Upper lobe of left lung (tissue), 6 donors: Measurements from ENCODE around the gene POLG2. TPM values are rescaled to one million over a fixed set of nuclear protein-coding genes. Genes with fewer than 3 reads are reported as not detected.

Experiments used
- ATAC-seq, 2 donors: fragments of 200-7000 bp; cut with Tn5 transposase; one replicate each; pipeline ENCODE4 v1.9.1; 2022; ENCODE audit warnings: mild to moderate bottlenecking in 2 of 2, moderate library complexity in 2 of 2; ENCODE audit not compliant: low FRiP score in 2 of 2
- DNase-seq, 2 donors: peaks; one replicate each; pipeline ENCODE4 v3.0.0-alpha.2; 2019 to 2020
- H3K27ac ChIP-seq, 4 donors: fragments of 200-600 bp; sonication (generic); one replicate each; pipeline ENCODE4 v1.5.1; 2016 to 2019
- H3K27me3 ChIP-seq, 4 donors: fragments of 200-600 bp; sonication (generic); one replicate each; pipeline ENCODE4 v1.5.1; 2017 to 2019
- H3K36me3 ChIP-seq, 4 donors: fragments of 200-600 bp; sonication (generic); one replicate each; pipeline ENCODE4 v1.5.1; 2016 to 2019
- H3K4me1 ChIP-seq, 4 donors: fragments of 200-600 bp; sonication (generic); one replicate each; pipeline ENCODE4 v1.5.1; 2018 to 2019
- H3K4me3 ChIP-seq, 4 donors: fragments of 200-600 bp; sonication (generic); one replicate each; pipeline ENCODE4 v1.5.1; 2017 to 2019; ENCODE audit warnings: mild to moderate bottlenecking in 2 of 4, moderate library complexity in 1 of 4
- H3K9me3 ChIP-seq, 4 donors: fragments of 200-600 bp; sonication (generic); one replicate each; pipeline ENCODE4 v1.5.1; 2018 to 2019
- CTCF ChIP-seq, 6 experiments: fragments of 450-650 bp in 4 of 6; fragments of 200-600 bp in 2 of 6; sonication (generic) in 2 of 6; IDR thresholded peaks; one replicate each; pipeline ENCODE4 v1.5.1; 2016 to 2019; ENCODE audit warnings: antibody characterized with exemption in 6 of 6
- EP300 ChIP-seq, 4 donors: sonication (generic); formaldehyde crosslinking; IDR thresholded peaks; one replicate each; pipeline ENCODE4 v1.5.1; 2017; ENCODE audit warnings: antibody characterized with exemption in 4 of 4, control low read depth in 2 of 4
- POLR2A ChIP-seq, 4 donors: fragments of 450-650 bp; IDR thresholded peaks; one replicate each; pipeline ENCODE4 v1.5.1; 2016 to 2017; ENCODE audit warnings: antibody characterized with exemption in 4 of 4, mild to moderate bottlenecking in 2 of 4
- POLR2AphosphoS5 ChIP-seq, 2 donors: sonication (generic); formaldehyde crosslinking; IDR thresholded peaks; one replicate each; pipeline ENCODE4 v1.5.1; 2017; ENCODE audit warnings: antibody characterized with exemption in 2 of 2
- WGBS, 2 donors: methylation state at CpG; one replicate each; pipeline ENCODE4 v1.1.5; 2017 to 2018; 5-methylcytosine and 5-hydroxymethylcytosine counted together
- total RNA-seq, 6 donors: library from RNA; depleted of rRNA in 4 of 6; stranded (reverse); fragments of >200 nt in 4 of 6; gene quantifications; one replicate each; pipeline versions ENCODE4 v1.1.0 to v1.2.1, GENCODE V29; 2016 to 2021
- donor health status: DM: no; HTN: no; CAD: no; lungs with moderate emphysema.
- donor health status: DM: no; HTN: yes; CAD: no; lungs with severe emphysema.

Gene POLG2
- total RNA-seq, 6 donors from 2014 or later, result 4.1 to 25.2 (median 12.6) TPM

- no peaks in the 10 kb centered on the region for H3K27me3 ChIP-seq
- WGBS, 2 donors, result 1% methylated on average over 13 of the region's 13 CpGs
- TF ChIP-seq CTCF (IDR thresholded peaks at IDR 0.05) (peak in 3 of 6 experiments; percentile 32 to 44 (median 39)), POLR2AphosphoS5 (IDR thresholded peaks at IDR 0.05) (no peak), EP300 (IDR thresholded peaks at IDR 0.05) (no peak)
- peak overlapping the region; percentile 99 to 100 (median 100) for H3K27ac ChIP-seq
- peak; percentile 31 to 49 for ATAC-seq
- peaks cover 33 to 44% (median 39%) of the 10 kb centered on the region in 4 donors for H3K4me1 ChIP-seq
- peaks cover 32 to 52% (median 47%) of the 10 kb centered on the region in 4 donors for H3K36me3 ChIP-seq
- no peaks in the 10 kb centered on the region for H3K9me3 ChIP-seq
- H3K4me3 ChIP-seq, result peak overlapping the region; percentile 66 to 95 (median 78)
- no peak for DNase-seq
Measured at GRCh38 chr17:64507413-64507782, 10.5 kb upstream of the POLG2 start.

GRCh38 chr17:64506576-64507412 is 9.9 kb upstream of the POLG2 start, which contains the start of gene CEP95:
CEP95 (plus strand) TSS chr17:64506977; CDS start chr17:64507098, 121 bp downstream.
- 0% methylated on average over 39 to 61 of the region's 77 CpGs for WGBS, 2 donors
- Histone ChIP-seq H3K27ac (peak within 1 kb of the TSS; percentile 99 to 100 (median 100)), H3K4me3 (peak within 1 kb of the TSS; percentile 66 to 95 (median 78)), H3K4me1 (peaks cover 35 to 50% (median 44%) of the 10 kb centered on the region in 4 donors), H3K36me3 (peaks cover 38 to 55% (median 50%) of the 10 kb centered on the region in 4 donors), H3K9me3 (no peaks in the 10 kb centered on the region), H3K27me3 (no peaks in the 10 kb centered on the region)
- peak; percentile 93 to 95 for DNase-seq
- TF ChIP-seq POLR2AphosphoS5 (IDR thresholded peaks at IDR 0.05), result peak; percentile 90 to 97
- TF ChIP-seq CTCF (IDR thresholded peaks at IDR 0.05), result peak in 1 of 6 experiments; percentile 25
- TF ChIP-seq EP300 (IDR thresholded peaks at IDR 0.05), result peak in 1 of 4 donors; percentile 23
- peak; percentile 64 to 87 (median 86) for TF ChIP-seq POLR2A (IDR thresholded peaks at IDR 0.05)
- ATAC-seq, result peak; percentile 88 to 93

DNA sequence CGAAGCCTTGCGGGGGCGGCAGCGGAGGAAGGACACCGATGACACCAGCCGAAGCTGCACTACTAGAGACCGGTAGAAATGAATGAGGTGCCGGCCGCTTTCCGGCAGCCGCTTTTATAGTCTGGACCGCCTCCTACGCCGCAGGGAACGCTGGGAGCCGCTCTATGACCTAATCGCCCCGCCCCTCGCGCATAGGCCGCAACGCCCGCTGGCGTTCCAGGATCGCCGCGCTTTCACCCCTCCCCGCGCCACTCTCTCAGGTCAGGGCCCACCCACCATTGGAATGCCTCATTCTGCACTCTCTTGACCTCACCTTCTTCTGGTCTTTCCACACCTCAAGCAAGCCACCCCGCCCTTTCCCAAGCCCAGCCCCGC is 9.3 kb upstream of the POLG2 start, which contains the start of gene DDX5:
Gene DDX5, minus strand, starts transcription at position 89 of the 375 bp plus-strand sequence. CDS start 170 bp downstream, outside the sequence.
- H3K4me3 ChIP-seq, result peak within 1 kb of the TSS; percentile 66 to 95 (median 78)
- no peak for TF ChIP-seq CTCF (IDR thresholded peaks at IDR 0.05)
- peak; percentile 94 to 100 (median 97) for TF ChIP-seq POLR2A (IDR thresholded peaks at IDR 0.05)
- peak in 1 of 4 donors; percentile 87 for TF ChIP-seq EP300 (IDR thresholded peaks at IDR 0.05)
- peak; percentile 99 to 100 for TF ChIP-seq POLR2AphosphoS5 (IDR thresholded peaks at IDR 0.05)
- peak; percentile 87 to 97 for ATAC-seq
- 0 to 1% methylated on average over 7 to 31 of the region's 31 CpGs for WGBS, 2 donors
- peak within 1 kb of the TSS; percentile 99 to 100 (median 100) for H3K27ac ChIP-seq
- H3K27me3 ChIP-seq, result no peaks in the 10 kb centered on the region
- peaks cover 41 to 54% (median 47%) of the 10 kb centered on the region in 4 donors for H3K4me1 ChIP-seq
- H3K9me3 ChIP-seq, result no peaks in the 10 kb centered on the region
- DNase-seq, result peak; percentile 97 to 99
- peaks cover 41 to 55% (median 50%) of the 10 kb centered on the region in 4 donors for H3K36me3 ChIP-seq

GRCh38 chr17:64505340-64506200 is 8.7 kb upstream of the POLG2 start:
- DNase-seq, result peak; percentile 91 to 96
- peaks cover 40 to 55% (median 50%) of the 10 kb centered on the region in 4 donors for H3K36me3 ChIP-seq
- 0% methylated on average over 53 to 71 of the region's 76 CpGs for WGBS, 2 donors
- H3K9me3 ChIP-seq, result no peaks in the 10 kb centered on the region
- ATAC-seq, result peak; percentile 83 to 90
- H3K4me1 ChIP-seq, result peaks cover 43 to 60% (median 53%) of the 10 kb centered on the region in 4 donors
- peak overlapping the region; percentile 66 to 88 (median 78) for H3K4me3 ChIP-seq
- peak overlapping the region; percentile 99 to 100 (median 100) for H3K27ac ChIP-seq
- TF ChIP-seq EP300 (IDR thresholded peaks at IDR 0.05) (peak in 1 of 4 donors; percentile 49), POLR2AphosphoS5 (IDR thresholded peaks at IDR 0.05) (peak; percentile 67 to 90), POLR2A (IDR thresholded peaks at IDR 0.05) (peak in 3 of 4 donors; percentile 54 to 76 (median 65)), CTCF (IDR thresholded peaks at IDR 0.05) (peak in 4 of 6 experiments; percentile 27 to 46 (median 40))
- H3K27me3 ChIP-seq, result no peaks in the 10 kb centered on the region
